Tibial nerve (tissue), 4 donors: ENCODE results near the gene PAM16. TPM values are rescaled to one million over a fixed set of nuclear protein-coding genes. Genes with fewer than 3 reads are reported as not detected.

Source experiments
- DNase-seq, 2 donors: peaks; one replicate each; pipeline ENCODE4 v3.0.0-alpha.2; 2019; ENCODE audit warnings: low spot score in 2 of 2
- H3K27ac ChIP-seq, 4 donors: fragments of 200-600 bp; sonication (generic) in 3 of 4; one replicate each; pipeline ENCODE4 v1.5.1; 2017 to 2019; ENCODE audit warnings: mild to moderate bottlenecking in 1 of 4
- H3K27me3 ChIP-seq, 2 donors: fragments of 200-600 bp; sonication (generic) in 1 of 2; one replicate each; pipeline versions ENCODE4 v1.5.1 to v1.6.0; 2017 to 2019
- H3K36me3 ChIP-seq, 3 donors: fragments of 200-600 bp; sonication (generic); one replicate each; pipeline ENCODE4 v1.5.1; 2018 to 2019
- H3K4me1 ChIP-seq, 4 donors: fragments of 200-600 bp; sonication (generic) in 3 of 4; one replicate each; pipeline ENCODE4 v1.5.1; 2017 to 2019
- H3K4me3 ChIP-seq, 4 donors: fragments of 200-600 bp; sonication (generic) in 3 of 4; one replicate each; pipeline ENCODE4 v1.5.1; 2017 to 2019; ENCODE audit warnings: mild to moderate bottlenecking in 1 of 4, moderate library complexity in 1 of 4
- H3K9me3 ChIP-seq, 4 donors: fragments of 200-600 bp; sonication (generic) in 3 of 4; one replicate each; pipeline ENCODE4 v1.5.1; 2017 to 2019
- CTCF ChIP-seq, 5 experiments: fragments of 200-600 bp in 3 of 5; fragments of 450-650 bp in 2 of 5; sonication (generic) in 3 of 5; IDR thresholded peaks; one replicate each; pipeline ENCODE4 v1.5.1; 2016 to 2019; ENCODE audit warnings: antibody characterized with exemption in 5 of 5, mild to moderate bottlenecking in 3 of 5, moderate library complexity in 2 of 5
- EP300 ChIP-seq, 2 donors: sonication (generic); formaldehyde crosslinking; IDR thresholded peaks; one replicate each; pipeline ENCODE4 v1.6.1; 2017; ENCODE audit warnings: antibody characterized with exemption in 2 of 2, mild to moderate bottlenecking in 1 of 2
- POLR2A ChIP-seq, 2 donors: fragments of 450-650 bp; IDR thresholded peaks; one replicate each; pipeline ENCODE4 v1.6.1; 2017; ENCODE audit warnings: antibody characterized with exemption in 2 of 2, mild to moderate bottlenecking in 2 of 2, moderate library complexity in 2 of 2
- WGBS, 2 donors: methylation state at CpG; one replicate each; pipeline ENCODE4 v1.1.5; 2018; 5-methylcytosine and 5-hydroxymethylcytosine counted together
- total RNA-seq, 4 donors: library from RNA; depleted of rRNA; stranded (reverse); fragments of >200 nt; gene quantifications; one replicate each; pipeline ENCODE4 v1.1.0, GENCODE V29; 2016

Gene PAM16
- total RNA-seq, 4 donors from 2014 or later = 45.1 to 95.1 (median 60.7) TPM

GRCh38 chr16:4372001-4372577 is 21.0 kb upstream of the PAM16 start:
- H3K9me3 ChIP-seq = no peaks in the 10 kb centered on the region
- WGBS, 2 donors = 0 to 3% methylated on average over 16 to 18 of the region's 43 CpGs
- peak overlapping the region; percentile 81 to 95 (median 89) for H3K27ac ChIP-seq
- TF ChIP-seq EP300 (IDR thresholded peaks at IDR 0.05) (no peak), POLR2A (IDR thresholded peaks at IDR 0.05) (no peak), CTCF (IDR thresholded peaks at IDR 0.05) (no peak)
- peaks cover 0 to 83% (median 70%) of the 10 kb centered on the region in 4 donors for H3K4me1 ChIP-seq
- DNase-seq = no peak
- H3K4me3 ChIP-seq = peak overlapping the region; percentile 55 to 81 (median 64)
- no peaks in the 10 kb centered on the region for H3K27me3 ChIP-seq
- H3K36me3 ChIP-seq = no peaks in the 10 kb centered on the region

- Histone ChIP-seq H3K36me3 (no peaks in the 10 kb centered on the region), H3K4me1 (peaks cover 0 to 77% (median 64%) of the 10 kb centered on the region in 4 donors), H3K27me3 (no peaks in the 10 kb centered on the region), H3K27ac (peak within 1 kb of the TSS; percentile 81 to 95 (median 89)), H3K9me3 (no peaks in the 10 kb centered on the region), H3K4me3 (peak within 1 kb of the TSS; percentile 55 to 81 (median 64))
- 8% methylated on average over 11 to 25 of the region's 50 CpGs for WGBS, 2 donors
- TF ChIP-seq CTCF (IDR thresholded peaks at IDR 0.05) (peak in 1 of 5 experiments; percentile 39), POLR2A (IDR thresholded peaks at IDR 0.05) (peak; percentile 85 to 98), EP300 (IDR thresholded peaks at IDR 0.05) (peak; percentile 24 to 98)
- DNase-seq = peak; percentile 77 to 83
Measured at GRCh38 chr16:4371357-4372000, 20.4 kb upstream of the PAM16 start, which contains the start of gene VASN. VASN (plus strand) TSS chr16:4371848; CDS start chr16:4380878, 9,030 bp downstream.

- H3K4me3 ChIP-seq = peak overlapping the region in 3 of 4 donors; percentile 55 to 81 (median 64)
- no peaks in the 10 kb centered on the region for H3K36me3 ChIP-seq
- H3K4me1 ChIP-seq = peaks cover 0 to 70% (median 58%) of the 10 kb centered on the region in 4 donors
- no peaks in the 10 kb centered on the region for H3K27me3 ChIP-seq
- DNase-seq = peak; percentile 70 to 71
- H3K9me3 ChIP-seq = no peaks in the 10 kb centered on the region
- peak overlapping the region; percentile 81 to 95 (median 89) for H3K27ac ChIP-seq
- TF ChIP-seq EP300 (IDR thresholded peaks at IDR 0.05) = peak in 1 of 2 donors; percentile 77
- TF ChIP-seq POLR2A (IDR thresholded peaks at IDR 0.05) = no peak
- 8 to 30% methylated on average over 2 to 14 of the region's 14 CpGs for WGBS, 2 donors
Measured at GRCh38 chr16:4370570-4371356, 19.6 kb upstream of the PAM16 start.

GRCh38 chr16:4370151-4370550 is 19.0 kb upstream of the PAM16 start:
- no peak for TF ChIP-seq EP300 (IDR thresholded peaks at IDR 0.05)
- TF ChIP-seq CTCF (IDR thresholded peaks at IDR 0.05) = no peak
- no peak for TF ChIP-seq POLR2A (IDR thresholded peaks at IDR 0.05)
- H3K4me1 ChIP-seq = peaks cover 0 to 64% (median 52%) of the 10 kb centered on the region in 4 donors
- no peak for DNase-seq
- WGBS, 2 donors = 76 to 78% methylated on average over 3 of the region's 3 CpGs
- no peaks in the 10 kb centered on the region for H3K9me3 ChIP-seq
- no peaks in the 10 kb centered on the region for H3K27me3 ChIP-seq
- peak overlapping the region; percentile 81 to 95 (median 89) for H3K27ac ChIP-seq
- H3K4me3 ChIP-seq = no peak overlapping the region
- peaks cover 0 to 1% (median 0%) of the 10 kb centered on the region in 3 donors for H3K36me3 ChIP-seq

GRCh38 chr16:4369007-4369733 is 18.0 kb upstream of the PAM16 start:
- H3K4me1 ChIP-seq = peaks cover 0 to 54% (median 42%) of the 10 kb centered on the region in 4 donors
- 75 to 79% methylated on average over 10 to 13 of the region's 13 CpGs for WGBS, 2 donors
- H3K27ac ChIP-seq = peak overlapping the region; percentile 11 to 95 (median 88)
- no peak for TF ChIP-seq CTCF (IDR thresholded peaks at IDR 0.05)
- no peak for TF ChIP-seq EP300 (IDR thresholded peaks at IDR 0.05)
- no peak for TF ChIP-seq POLR2A (IDR thresholded peaks at IDR 0.05)
- no peaks in the 10 kb centered on the region for H3K27me3 ChIP-seq
- H3K36me3 ChIP-seq = peaks cover 0 to 11% (median 1%) of the 10 kb centered on the region in 3 donors
- no peak overlapping the region for H3K4me3 ChIP-seq
- no peaks in the 10 kb centered on the region for H3K9me3 ChIP-seq
- DNase-seq = no peak
